Cortex of kidney (tissue), 1 donor: Measurements from ENCODE around the gene SLC1A2.

ENCODE experiments used
- DNase-seq: peaks from one replicate; lab custom pipeline; 2025; lab: John Stamatoyannopoulos, UW

SLC1A2 gene

DNA sequence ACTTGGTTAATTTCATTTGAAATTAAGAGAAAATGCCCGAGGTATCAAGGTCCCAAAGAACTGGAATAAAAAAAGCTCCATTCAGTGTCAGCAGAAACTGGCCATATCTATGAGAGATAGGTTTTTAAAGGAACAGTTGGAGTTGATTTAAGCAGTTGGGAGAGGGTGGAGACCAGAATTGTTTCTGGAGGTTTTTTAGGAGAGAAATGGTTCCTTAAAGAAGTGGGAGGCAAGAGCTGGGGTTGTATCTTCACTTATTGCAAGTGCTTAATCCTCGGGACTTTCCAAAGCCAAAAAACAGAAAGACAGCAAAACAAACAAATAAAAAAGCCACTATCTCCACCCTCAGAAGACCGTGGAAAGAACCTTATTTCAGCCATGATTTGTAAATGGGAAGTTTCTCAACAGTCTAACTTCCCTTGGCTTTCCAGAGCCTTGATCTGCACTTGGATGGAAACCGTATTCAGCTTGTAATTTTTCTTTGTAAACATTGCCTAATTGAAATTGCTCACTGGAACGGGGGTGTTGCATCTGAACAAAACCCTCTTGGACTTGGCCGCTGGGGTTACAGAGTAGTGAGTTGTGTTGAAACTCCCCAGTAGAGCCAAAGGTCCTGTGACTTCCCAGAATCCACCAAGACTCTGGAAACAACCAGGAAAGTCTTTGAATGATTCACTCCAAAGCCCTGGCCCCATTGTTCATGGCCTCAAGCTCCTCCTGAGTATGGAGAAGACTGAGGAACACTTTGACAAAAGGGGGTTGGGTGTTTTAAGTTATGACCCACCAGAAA lies 115.6 kb downstream of the SLC1A2 start:
- DNase-seq: no peak

DNA sequence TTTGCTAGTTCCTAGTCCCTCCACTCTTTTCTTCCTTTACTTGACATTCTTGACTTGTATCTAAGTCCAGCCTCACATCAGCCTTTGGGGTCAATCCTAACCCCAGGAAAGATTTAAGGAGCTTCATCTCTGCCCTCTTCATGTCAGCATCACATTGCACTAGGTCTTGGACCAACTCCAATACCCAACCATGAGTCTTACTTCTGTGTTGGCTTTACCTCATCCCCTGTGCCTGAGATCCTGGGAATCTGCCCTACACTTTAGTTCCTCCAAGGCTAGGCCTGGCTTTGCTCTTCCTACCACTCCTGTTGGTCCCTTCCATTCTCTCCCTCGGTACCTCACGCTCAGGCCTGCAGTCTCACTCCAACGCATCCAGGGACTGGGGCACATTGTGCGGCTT lies 117.0 kb downstream of the SLC1A2 start:
- no peak for DNase-seq

DNA sequence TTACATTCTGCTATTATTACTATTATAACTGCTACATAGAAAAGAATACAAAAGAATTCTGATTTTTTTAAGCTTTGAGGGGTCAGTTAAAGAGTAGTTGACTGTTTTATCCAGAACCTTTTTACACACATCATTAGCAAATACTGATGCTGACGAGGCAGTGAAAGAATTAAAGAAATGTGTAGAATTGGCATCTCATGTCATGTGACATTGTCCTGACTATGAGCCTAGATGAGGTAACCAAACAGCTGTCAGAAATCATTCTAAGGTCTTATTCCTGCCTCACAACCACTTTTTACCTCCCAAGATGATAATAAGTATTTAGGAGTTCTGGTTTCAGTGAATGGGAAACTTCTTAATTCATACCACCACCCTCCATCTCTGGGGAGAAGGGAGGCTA lies 121.0 kb downstream of the SLC1A2 start:
- DNase-seq: no peak

DNA sequence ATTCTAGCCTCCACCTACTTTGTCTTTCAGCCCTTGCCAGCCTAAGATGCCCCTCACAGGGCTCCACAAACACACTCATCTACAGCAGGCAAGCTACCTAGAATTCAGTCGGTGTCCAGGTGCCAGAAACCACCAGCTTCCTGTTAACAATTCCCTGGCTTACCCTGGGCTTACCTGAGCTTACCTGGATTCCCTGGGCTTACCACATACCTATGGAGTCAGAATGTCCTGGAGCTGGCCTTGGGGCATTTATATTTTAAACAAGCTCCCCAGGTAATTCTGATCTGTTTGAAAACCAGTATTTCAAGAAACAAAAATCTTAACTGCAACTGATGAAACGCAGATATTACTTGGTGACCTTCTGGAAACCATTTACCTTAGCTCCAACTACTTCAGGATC lies 123.6 kb downstream of the SLC1A2 start:
- DNase-seq: no peak

DNA sequence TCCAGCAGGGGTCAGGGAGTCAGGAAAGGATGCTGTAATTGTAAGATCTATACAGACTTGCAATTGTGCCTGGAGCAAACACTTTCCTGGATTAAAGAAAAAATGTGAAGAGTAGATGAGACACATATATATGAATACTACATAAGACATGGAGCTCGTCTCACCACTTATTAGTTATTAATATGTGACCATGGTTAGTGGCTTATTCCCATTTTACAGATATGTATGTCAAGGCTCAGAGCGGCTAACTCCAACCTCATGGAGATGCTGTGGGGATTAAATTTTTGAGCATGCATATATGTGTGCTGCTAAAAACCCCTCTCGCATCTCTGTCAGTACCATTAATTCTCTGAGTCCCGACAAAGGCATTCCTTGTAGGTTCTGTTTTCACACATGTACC lies 125.7 kb downstream of the SLC1A2 start:
- no peak for DNase-seq

DNA sequence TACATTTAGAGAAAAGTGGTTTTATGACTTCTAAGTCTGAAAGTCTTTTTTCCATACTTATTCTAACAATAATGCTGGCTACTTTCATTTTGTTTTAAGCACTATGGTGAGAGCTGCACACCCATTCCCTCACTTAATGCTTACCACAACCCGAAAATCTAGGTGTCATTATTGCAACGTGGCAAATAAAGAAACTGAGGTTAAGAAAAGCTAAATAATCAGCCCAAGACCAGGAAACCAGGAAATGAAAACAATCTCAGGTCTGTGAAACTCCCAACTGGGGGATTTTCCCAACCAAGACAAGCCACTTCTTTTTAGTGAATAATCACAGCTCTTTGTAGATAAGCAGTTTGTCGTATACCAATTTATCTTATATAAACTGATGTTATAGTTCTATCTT lies 126.3 kb downstream of the SLC1A2 start:
- no peak for DNase-seq

DNA sequence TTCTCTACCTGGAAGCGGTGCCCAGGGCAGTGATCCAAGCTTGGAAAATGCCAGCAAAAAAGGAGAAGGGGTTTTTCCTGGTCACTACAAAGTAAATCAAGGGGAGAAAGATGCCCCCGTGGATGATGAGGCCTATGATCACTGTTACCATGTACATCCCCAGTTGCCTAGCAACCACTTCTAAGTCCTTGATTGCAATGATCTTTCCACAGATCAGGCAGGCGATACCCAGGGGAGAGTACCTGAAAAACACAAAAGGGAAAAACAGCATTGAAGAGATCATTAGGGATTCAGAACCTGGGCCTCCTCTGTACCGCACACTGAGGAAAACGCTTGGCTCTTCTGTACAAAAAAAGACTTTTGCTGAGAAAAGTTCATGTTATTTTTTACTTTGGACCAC lies 127.1 kb downstream of the SLC1A2 start:
- no peak for DNase-seq

DNA sequence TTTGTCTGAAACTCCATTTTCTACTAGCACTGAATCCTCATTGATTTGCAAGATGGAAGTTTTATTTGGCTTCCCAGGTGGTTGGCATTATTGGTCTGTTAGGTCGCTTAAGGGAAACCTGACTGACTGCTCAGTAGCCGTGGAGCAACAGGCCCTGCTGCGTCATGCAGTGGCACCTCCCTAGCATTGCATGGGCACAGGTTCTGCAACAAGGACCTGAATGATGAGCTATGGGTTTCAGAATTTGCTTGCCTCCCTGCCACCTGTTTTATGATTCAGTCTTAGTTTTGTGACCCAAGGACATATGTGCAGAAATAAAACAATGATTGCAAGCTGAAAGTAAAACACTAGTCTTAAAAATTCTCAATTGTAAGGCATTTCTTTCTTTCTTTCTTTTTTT lies 128.5 kb downstream of the SLC1A2 start:
- no peak for DNase-seq

DNA sequence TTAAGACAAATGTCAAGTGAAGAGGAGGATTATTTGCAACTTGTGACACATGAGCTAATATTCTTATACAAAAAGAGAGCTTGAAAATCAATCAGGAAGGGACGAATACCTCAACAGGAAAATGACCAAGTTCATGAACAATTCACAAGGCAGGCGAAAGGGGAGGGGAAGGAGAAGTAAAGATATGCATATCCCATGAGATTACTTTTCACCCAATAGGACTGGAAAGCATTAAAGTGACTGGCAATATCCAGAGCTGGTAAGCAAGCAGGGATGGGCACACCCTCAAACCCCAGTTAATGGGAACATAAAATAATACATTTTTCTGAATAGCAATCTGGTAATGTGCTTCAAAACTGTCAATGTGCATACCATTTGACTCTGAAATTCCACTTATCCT lies 129.5 kb downstream of the SLC1A2 start:
- DNase-seq: no peak

DNA sequence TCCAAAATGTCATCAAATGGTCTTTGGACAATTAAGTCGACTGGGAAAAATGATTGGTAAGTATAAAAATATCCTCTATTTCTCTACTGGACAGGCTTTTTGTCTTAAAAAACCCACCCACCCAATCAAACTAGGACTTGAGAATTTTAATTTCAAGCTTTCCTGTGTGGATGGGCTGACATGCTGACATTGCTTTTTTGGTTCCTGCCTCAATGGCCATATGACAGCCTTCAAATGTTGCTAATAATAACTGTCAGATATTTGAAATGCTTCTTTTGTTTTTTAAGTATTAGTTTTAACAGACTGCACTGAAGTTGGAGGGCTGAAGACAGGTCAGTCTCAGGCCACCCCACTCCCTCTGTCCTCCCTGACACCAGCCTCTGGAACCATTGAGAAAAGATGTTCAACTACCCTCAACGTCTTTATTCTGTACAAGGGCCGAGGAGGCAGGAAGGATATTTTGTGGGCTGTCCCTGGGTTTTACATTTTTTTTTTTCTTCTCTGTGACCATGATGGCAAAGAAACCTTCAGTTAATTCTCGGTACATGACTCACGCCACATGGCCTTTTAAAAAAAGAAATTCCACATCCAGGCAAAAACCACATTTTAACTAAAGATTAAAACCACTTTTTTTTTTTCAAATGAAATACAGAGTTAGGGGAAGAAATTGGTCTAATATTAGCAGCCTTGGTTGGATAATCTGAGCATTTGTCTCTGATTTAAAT lies 130.4 kb downstream of the SLC1A2 start:
- no peak for DNase-seq

DNA sequence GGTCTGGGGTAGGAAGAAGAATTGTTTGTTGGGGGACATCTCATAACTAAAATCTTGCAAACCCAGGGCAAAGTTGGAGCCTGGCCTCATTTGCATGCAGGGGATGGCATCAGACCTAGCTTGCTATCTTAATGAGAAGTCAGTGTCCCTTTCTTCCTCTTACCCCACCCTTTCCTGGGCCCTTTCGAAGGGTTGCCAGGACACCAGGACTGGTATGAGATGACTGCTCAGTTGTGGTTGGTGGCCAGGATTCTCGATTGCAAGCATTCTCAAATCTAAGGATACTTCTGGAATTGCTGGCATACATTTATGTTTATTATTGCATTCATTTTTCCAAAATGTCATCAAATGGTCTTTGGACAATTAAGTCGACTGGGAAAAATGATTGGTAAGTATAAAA lies 131.0 kb downstream of the SLC1A2 start:
- no peak for DNase-seq

DNA sequence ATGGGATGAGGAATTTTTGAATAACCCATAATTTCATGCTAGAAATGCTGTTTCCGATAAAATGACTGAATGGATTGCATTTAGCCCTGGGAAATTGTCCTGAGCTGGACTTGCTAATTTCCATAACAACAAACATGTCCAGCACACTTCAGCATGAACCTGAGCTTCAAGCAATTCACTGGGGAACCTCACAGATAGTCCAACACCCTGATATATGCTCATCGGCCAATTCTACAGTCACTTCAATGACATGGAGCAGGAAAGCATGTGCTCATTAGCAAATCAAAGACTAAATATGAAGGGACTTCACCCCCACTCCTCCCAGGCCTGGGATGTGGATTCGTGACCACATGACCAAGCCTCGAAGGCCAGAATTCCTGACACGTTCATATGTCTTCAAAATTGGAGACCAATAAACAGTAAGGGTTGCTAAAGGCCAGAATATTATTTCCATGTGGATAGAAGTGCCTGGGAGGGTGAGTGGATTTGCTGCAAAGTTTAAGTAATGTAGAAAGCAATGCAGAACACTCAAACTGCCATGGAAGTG lies 131.9 kb downstream of the SLC1A2 start:
- no peak for DNase-seq

DNA sequence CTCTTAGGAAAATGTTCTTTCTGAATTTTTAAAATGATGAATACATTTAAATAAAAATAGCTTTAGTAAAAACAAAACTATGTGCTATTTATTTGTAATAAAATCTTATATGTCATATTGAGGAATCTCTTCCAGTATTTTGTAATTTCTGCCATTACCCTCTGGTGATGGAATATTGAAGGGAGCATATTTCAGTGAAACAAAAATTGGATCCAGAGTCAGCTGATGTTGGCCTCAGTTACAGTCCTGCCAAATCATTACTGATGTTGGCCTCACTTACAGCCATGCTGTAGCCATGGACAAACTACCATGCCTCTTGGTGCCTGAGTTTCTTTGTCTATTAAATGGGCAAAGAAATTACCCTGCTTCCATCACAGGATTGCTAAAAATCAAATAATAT lies 133.2 kb downstream of the SLC1A2 start:
- DNase-seq: no peak

DNA sequence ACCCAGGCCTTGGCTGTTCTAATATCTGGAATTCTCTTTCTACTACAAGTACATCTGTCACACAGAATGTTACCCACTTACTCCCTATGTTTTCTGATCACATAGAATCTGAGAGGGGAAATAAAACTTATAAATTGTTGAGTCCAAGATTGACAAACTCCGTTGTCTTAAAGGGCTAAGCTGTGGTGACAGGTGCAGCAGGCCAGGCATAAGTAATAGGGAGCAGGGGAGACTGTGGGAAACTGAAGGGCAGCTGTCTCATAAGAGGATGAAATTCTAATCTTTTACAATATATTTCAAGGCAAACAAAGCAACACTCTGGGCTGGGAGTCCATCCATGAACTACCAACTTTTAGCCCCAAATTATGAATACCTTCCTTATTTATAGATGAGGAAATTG lies 133.9 kb downstream of the SLC1A2 start:
- DNase-seq: no peak

DNA sequence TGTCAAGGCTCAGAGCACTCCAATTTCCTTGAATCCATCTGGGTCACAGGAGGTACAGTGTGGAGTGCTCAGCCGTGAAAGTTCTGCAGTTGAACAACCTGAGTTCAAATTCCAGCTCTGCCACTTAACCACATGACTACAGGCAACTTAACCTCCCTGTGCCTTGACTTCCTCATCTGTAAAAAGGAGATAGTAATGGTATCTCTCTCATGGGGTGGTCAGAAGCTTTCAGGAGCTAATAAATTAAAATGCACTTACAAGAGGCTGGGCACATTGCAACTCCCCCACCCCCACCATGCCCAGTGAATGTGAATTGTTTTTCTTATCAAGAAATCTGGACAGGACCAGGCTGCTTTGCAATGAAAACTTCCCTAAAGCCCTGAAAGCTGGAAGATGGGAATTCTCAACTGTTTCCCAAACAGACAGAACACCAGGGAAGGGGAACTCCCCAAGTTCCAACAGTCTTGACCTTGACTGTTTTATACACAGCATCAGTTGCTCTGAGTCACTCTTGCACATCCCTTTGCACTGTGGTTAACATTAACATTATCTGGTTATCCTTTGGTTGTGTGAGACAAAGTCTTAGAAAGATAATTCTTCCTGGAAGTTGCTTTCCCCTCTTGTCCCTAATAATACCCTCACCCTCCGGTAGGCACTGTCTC lies 137.0 kb downstream of the SLC1A2 start:
- DNase-seq: no peak

DNA sequence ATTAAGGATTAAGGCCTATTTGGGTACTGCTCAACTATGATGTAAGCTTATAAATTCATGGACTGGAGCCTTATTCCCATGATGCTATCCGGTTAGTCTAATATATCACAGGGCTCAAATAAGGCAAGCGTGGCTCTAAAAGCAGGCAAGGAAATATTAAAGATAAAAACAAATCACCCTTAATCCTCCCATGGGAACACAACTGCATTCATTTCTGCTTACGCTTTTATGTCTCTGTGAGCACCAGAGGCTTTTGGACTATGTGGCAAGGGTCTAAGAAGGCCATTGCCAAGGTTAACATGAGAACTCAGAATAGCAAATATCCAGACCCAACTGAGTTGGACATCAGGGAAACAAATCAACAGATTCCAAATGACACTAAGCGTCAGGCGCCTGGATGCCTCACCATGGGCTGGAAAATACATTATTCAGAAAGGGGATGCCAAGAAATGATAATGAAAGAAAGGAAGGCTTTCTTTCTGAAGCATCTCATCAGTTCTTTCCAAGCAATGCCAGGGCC lies 138.1 kb downstream of the SLC1A2 start:
- DNase-seq: no peak

DNA sequence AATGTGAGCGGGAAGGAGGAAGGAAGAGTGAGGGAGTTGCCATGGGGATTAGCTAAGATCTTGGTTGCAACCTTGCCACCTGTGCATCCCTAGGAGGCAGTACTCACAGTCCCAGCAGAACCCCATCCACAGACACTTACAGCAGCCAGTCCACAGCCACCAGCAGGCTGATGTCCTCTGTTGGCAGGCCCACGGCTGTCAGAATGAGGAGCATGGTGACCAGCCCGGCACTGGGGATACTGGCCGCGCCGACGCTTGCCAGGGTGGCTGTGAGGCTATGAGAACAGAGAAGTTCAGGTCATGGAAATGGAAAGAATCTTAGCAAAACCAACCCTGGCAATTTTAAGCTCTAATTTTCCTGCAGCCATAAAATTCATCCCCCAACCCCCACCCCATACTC lies 138.6 kb downstream of the SLC1A2 start:
- no peak for DNase-seq

DNA sequence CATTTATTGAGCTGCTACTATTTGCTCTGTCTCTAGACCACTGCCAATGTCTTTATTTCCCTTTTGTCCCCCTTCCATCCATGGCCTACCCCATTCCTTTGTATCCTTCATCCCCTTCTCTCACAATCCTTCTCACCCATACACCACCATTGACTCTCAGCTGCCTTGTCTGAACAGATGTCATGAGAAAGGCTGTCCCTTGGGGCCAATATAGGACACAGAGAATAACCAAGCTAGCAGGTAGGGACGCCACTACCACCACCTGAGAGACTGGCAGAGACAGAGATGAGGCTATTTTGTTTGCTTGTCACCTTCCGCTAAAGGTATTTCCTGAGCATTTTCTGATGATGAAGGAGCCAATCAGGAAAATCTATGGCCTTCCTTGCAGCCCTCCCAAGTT lies 141.5 kb downstream of the SLC1A2 start:
- no peak for DNase-seq

DNA sequence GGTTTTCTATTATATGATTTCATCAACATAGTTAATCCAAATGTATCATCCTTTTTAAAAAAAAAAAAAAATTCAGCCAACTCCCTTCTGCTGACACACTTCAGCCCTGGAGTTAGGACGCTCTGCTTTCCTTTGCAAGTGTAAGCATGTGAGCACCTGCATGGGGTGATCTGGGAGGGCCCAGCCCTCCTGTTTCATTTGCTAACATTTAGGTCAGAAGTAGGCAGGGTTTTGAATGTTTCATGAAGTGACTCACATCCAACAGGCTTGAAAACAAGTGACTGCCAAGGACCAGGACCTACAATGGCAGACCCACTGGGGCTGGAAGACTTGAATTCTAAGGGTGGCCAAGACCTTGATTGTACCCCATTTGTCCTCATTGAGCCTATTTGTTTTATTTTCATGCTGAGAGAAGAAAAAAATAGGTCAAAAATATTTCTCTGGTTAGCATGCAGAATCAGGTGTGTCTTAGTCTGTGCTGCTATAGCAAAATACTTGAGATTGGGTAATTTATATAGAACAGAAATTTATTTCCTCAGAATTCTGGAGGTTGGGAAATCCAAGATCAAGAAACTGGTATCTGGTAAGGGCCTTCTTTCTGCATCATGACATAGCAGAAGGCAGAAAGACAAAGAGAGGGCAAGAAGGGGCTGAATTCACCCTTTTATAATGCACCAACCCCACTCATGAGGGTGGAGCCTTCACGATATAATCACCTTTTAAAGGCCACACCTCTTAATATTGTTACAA lies 142.8 kb downstream of the SLC1A2 start:
- DNase-seq: no peak

DNA sequence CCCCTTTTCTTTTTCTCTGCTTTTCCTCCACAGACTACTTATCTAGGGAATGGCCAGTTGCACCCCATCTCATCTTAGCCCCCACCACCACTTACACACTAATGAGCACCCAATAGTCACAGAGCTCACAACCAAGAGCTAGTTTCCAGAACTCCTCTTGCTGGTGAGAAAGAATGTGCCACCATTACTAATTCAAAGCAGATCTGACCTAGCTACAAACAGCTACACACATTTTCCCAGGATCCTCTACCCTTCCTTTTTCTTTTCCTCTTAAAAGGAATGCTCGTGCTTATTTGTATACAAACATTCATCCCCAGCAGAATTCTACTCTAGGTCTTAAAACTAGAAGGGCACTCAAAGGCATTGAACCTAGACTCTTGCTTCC lies 143.6 kb downstream of the SLC1A2 start:
- no peak for DNase-seq

DNA sequence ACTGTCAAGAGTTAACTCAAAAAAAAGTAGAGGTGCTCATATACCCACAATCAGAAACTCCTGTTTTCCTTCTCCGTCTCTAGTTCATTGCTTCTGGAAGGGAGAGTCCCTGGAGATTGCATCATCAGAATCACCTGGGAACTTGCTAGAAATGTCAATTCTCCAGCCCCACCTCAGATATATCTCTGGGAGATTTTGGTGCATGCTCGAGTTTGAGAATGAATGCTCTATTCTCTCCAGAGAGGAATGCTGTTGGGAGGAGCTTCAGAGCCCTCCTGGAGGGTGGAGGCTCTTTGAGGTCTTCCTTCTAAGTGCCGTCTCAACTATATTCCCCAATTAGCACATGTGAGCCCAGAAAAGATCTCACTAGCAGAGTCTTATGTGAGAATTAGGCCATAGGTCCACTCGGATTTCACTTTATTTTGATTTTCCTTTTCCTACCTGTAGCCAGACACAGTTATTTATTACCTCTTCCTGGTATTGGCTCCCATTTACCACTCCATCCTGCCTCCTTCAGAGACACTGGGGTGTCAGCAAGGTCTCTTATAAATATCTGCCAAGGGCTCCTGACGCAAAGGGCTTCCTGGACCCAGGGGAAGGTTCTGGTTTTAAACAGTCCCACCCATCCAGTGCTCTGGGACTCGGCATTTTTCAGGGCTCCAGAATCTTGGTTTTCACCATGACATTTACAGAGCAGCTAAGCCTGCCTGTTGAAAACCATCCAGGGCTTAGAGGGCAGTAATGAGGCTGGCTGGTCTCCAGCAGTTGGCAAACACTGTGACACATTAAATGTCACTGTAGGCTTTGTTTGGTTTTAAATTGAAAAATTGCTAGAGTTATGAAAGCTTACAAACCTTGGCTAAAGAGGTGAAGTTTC lies 144.2 kb downstream of the SLC1A2 start:
- DNase-seq: no peak
